ENCODE data around the gene LRRC3C. TPM values are rescaled to one million over a fixed set of nuclear protein-coding genes. Genes with fewer than 3 reads are reported as not detected.

Gene LRRC3C
- total and polyA plus RNA-seq, 9 donors, result 0.18 TPM; not detected in 8

- no peaks in the 10 kb centered on the region for H3K36me3 ChIP-seq (ENCODE audit: control insufficient read depth, insufficient read depth, low read length)
- H3K4me1 ChIP-seq (ENCODE audit: control insufficient read depth, insufficient read depth, low read length), result peaks cover under 1% of the 10 kb centered on the region
- WGBS (ENCODE audit: insufficient coverage), result 94% methylated on average over 4 of the region's 5 CpGs
- H3K27me3 ChIP-seq (ENCODE audit: control insufficient read depth, insufficient read depth, low read length), result no peaks in the 10 kb centered on the region
- no peak for DNase-seq
- H3K4me3 ChIP-seq (ENCODE audit: low read length), result no peak overlapping the region
- no peaks in the 10 kb centered on the region for H3K9me3 ChIP-seq (replicated peaks; ENCODE audit: control insufficient read depth, low read depth, low read length)
- H3K27ac ChIP-seq (ENCODE audit: low read length), result no peak overlapping the region
Observed at GRCh38 chr17:39933912-39934311, 6.4 kb downstream of the LRRC3C start.

- H3K4me1 ChIP-seq (ENCODE audit: control insufficient read depth, insufficient read depth, low read length), result peaks cover 2% of the 10 kb centered on the region
- WGBS (ENCODE audit: insufficient coverage), result 55% methylated on average over 1 of the region's 5 CpGs
- DNase-seq, result no peak
- H3K9me3 ChIP-seq (replicated peaks; ENCODE audit: control insufficient read depth, low read depth, low read length), result no peaks in the 10 kb centered on the region
- H3K27ac ChIP-seq (ENCODE audit: low read length), result no peak overlapping the region
- H3K4me3 ChIP-seq (ENCODE audit: low read length), result no peak overlapping the region
- H3K27me3 ChIP-seq (ENCODE audit: control insufficient read depth, insufficient read depth, low read length), result no peaks in the 10 kb centered on the region
- H3K36me3 ChIP-seq (ENCODE audit: control insufficient read depth, insufficient read depth, low read length), result no peaks in the 10 kb centered on the region
Observed at GRCh38 chr17:39934324-39934723, 6.8 kb downstream of the LRRC3C start.

- Histone ChIP-seq H3K4me3 (ENCODE audit: low read length) (no peak overlapping the region), H3K36me3 (ENCODE audit: control insufficient read depth, insufficient read depth, low read length) (no peaks in the 10 kb centered on the region), H3K4me1 (ENCODE audit: control insufficient read depth, insufficient read depth, low read length) (peaks cover 12% of the 10 kb centered on the region), H3K27ac (ENCODE audit: low read length) (no peak overlapping the region), H3K27me3 (ENCODE audit: control insufficient read depth, insufficient read depth, low read length) (no peaks in the 10 kb centered on the region), H3K9me3 (replicated peaks; ENCODE audit: control insufficient read depth, low read depth, low read length) (no peaks in the 10 kb centered on the region)
- WGBS (ENCODE audit: insufficient coverage), result 75% methylated on average over 2 of the region's 3 CpGs
- no peak for DNase-seq
Observed at GRCh38 chr17:39935909-39936308, 8.4 kb downstream of the LRRC3C start.

GRCh38 chr17:39937447-39937846 lies 9.9 kb downstream of the LRRC3C start:
- Histone ChIP-seq H3K36me3 (ENCODE audit: control insufficient read depth, insufficient read depth, low read length) (no peaks in the 10 kb centered on the region), H3K4me3 (ENCODE audit: low read length) (no peak overlapping the region), H3K27me3 (ENCODE audit: control insufficient read depth, insufficient read depth, low read length) (no peaks in the 10 kb centered on the region), H3K9me3 (replicated peaks; ENCODE audit: control insufficient read depth, low read depth, low read length) (no peaks in the 10 kb centered on the region), H3K27ac (ENCODE audit: low read length) (no peak overlapping the region), H3K4me1 (ENCODE audit: control insufficient read depth, insufficient read depth, low read length) (peaks cover 12% of the 10 kb centered on the region)
- no peak for DNase-seq
- WGBS (ENCODE audit: insufficient coverage), result 90% methylated on average over 3 of the region's 3 CpGs

- Histone ChIP-seq H3K9me3 (replicated peaks; ENCODE audit: control insufficient read depth, low read depth, low read length) (no peaks in the 10 kb centered on the region), H3K4me1 (ENCODE audit: control insufficient read depth, insufficient read depth, low read length) (peaks cover 12% of the 10 kb centered on the region), H3K27ac (ENCODE audit: low read length) (no peak overlapping the region), H3K27me3 (ENCODE audit: control insufficient read depth, insufficient read depth, low read length) (no peaks in the 10 kb centered on the region), H3K36me3 (ENCODE audit: control insufficient read depth, insufficient read depth, low read length) (no peaks in the 10 kb centered on the region), H3K4me3 (ENCODE audit: low read length) (no peak overlapping the region)
- 11% methylated on average over 1 of the region's 8 CpGs for WGBS (ENCODE audit: insufficient coverage)
- no peak for DNase-seq
Observed at GRCh38 chr17:39938140-39938869, 10.8 kb downstream of the LRRC3C start.

- WGBS (ENCODE audit: insufficient coverage), result 75% methylated on average over 2 of the region's 3 CpGs
- H3K4me1 ChIP-seq (ENCODE audit: control insufficient read depth, insufficient read depth, low read length), result peaks cover 12% of the 10 kb centered on the region
Observed at GRCh38 chr17:39939106-39939505, 11.6 kb downstream of the LRRC3C start.

GRCh38 chr17:39939588-39940419 lies 12.3 kb downstream of the LRRC3C start:
- peaks cover 12% of the 10 kb centered on the region for H3K4me1 ChIP-seq (ENCODE audit: control insufficient read depth, insufficient read depth, low read length)
- DNase-seq, result peak; percentile 94
- 24% methylated on average over 5 of the region's 6 CpGs for WGBS (ENCODE audit: insufficient coverage)
- no peaks in the 10 kb centered on the region for H3K9me3 ChIP-seq (replicated peaks; ENCODE audit: control insufficient read depth, low read depth, low read length)
- H3K27me3 ChIP-seq (ENCODE audit: control insufficient read depth, insufficient read depth, low read length), result peaks cover 2% of the 10 kb centered on the region
- H3K27ac ChIP-seq (ENCODE audit: low read length), result peak overlapping the region; percentile 91
- H3K4me3 ChIP-seq (ENCODE audit: low read length), result no peak overlapping the region
- no peaks in the 10 kb centered on the region for H3K36me3 ChIP-seq (ENCODE audit: control insufficient read depth, insufficient read depth, low read length)

More at GRCh38 chr17:39939106-39939505, 11.6 kb downstream of the LRRC3C start:
- H3K27ac ChIP-seq (ENCODE audit: low read length), result no peak overlapping the region
- H3K9me3 ChIP-seq (replicated peaks; ENCODE audit: control insufficient read depth, low read depth, low read length), result no peaks in the 10 kb centered on the region
- H3K36me3 ChIP-seq (ENCODE audit: control insufficient read depth, insufficient read depth, low read length), result no peaks in the 10 kb centered on the region
- peaks cover 2% of the 10 kb centered on the region for H3K27me3 ChIP-seq (ENCODE audit: control insufficient read depth, insufficient read depth, low read length)
- no peak overlapping the region for H3K4me3 ChIP-seq (ENCODE audit: low read length)
- no peak for DNase-seq

- peaks cover 2% of the 10 kb centered on the region for H3K27me3 ChIP-seq (ENCODE audit: control insufficient read depth, insufficient read depth, low read length)
- WGBS (ENCODE audit: insufficient coverage), result 85% methylated on average over 13 of the region's 14 CpGs
- H3K36me3 ChIP-seq (ENCODE audit: control insufficient read depth, insufficient read depth, low read length), result no peaks in the 10 kb centered on the region
- DNase-seq, result no peak
- no peak overlapping the region for H3K4me3 ChIP-seq (ENCODE audit: low read length)
- H3K4me1 ChIP-seq (ENCODE audit: control insufficient read depth, insufficient read depth, low read length), result peaks cover 12% of the 10 kb centered on the region
- H3K9me3 ChIP-seq (replicated peaks; ENCODE audit: control insufficient read depth, low read depth, low read length), result no peaks in the 10 kb centered on the region
- no peak overlapping the region for H3K27ac ChIP-seq (ENCODE audit: low read length)
Observed at GRCh38 chr17:39943702-39944392, 16.3 kb downstream of the LRRC3C start.

GRCh38 chr17:39944393-39944711 lies 16.8 kb downstream of the LRRC3C start:
- Histone ChIP-seq H3K27me3 (ENCODE audit: control insufficient read depth, insufficient read depth, low read length) (peaks cover 2% of the 10 kb centered on the region), H3K27ac (ENCODE audit: low read length) (no peak overlapping the region), H3K4me3 (ENCODE audit: low read length) (no peak overlapping the region), H3K36me3 (ENCODE audit: control insufficient read depth, insufficient read depth, low read length) (no peaks in the 10 kb centered on the region), H3K9me3 (replicated peaks; ENCODE audit: control insufficient read depth, low read depth, low read length) (no peaks in the 10 kb centered on the region), H3K4me1 (ENCODE audit: control insufficient read depth, insufficient read depth, low read length) (peaks cover 10% of the 10 kb centered on the region)
- no peak for DNase-seq
- WGBS (ENCODE audit: insufficient coverage), result 80% methylated on average over 13 of the region's 16 CpGs
